ENCODE measurements around the gene SH2D3C.

SH2D3C gene

DNA sequence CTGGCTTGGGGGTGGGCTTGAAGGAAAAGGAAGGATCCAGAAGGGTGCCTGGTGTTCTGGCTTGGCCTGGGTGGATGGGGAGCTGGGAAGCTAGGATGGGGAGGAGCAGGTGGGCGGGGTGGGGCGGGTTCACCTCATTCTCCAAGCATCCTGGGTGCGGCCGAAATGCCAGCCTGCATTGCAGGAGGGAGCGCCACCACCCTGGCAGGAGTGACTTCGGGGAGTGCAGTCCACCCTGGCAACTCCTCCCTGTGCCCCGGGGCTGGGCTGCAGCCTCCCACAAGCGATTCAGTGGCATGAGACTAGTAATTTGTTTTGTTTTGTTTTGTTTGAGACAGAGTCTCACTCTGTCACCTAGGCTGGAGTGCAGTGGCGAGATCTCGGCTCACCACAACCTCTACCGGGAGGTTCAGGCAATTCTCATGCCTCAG is 57.1 kb downstream of the SH2D3C start:
- Histone ChIP-seq H3K9me3 (ENCODE audit: control insufficient read depth, insufficient read depth, low read depth, low read length) (no peaks in the 10 kb centered on the region), H3K4me1 (ENCODE audit: control insufficient read depth, insufficient read depth, low read length) (no peaks in the 10 kb centered on the region), H3K27ac (ENCODE audit: extremely low read depth, low read depth, low read length) (no peak overlapping the region), H3K4me3 (ENCODE audit: low read depth, low read length) (no peak overlapping the region), H3K36me3 (ENCODE audit: control insufficient read depth in 2 of 2, insufficient read depth in 1 of 2, low read length in 2 of 2) (no peaks in the 10 kb centered on the region)
- POLR2A ChIA-PET, result no interaction called here
- CTCF ChIA-PET, result interaction anchor here (1.1 to 1.3 kb wide), 3 partner anchors 12 to 105 kb away, joined by 4 to 7 read pairs (median 4); partner anchors contain the start of gene TOR2A
- TF ChIP-seq ZBTB1 (tag by site-specific recombination; IDR thresholded peaks at IDR 0.05) (no peak), ZNF426 (tag by site-specific recombination; IDR thresholded peaks at IDR 0.05) (no peak), SP7 (tag by site-specific recombination; IDR thresholded peaks at IDR 0.05) (peak; percentile 39; the same call in 1 of the 2 replicates), KLF1 (tag by site-specific recombination; IDR thresholded peaks at IDR 0.05) (peak; percentile 87), ZNF555 (tag by site-specific recombination; conservative IDR thresholded peaks at IDR 0.05) (no peak), ZNF621 (tag by site-specific recombination; IDR thresholded peaks at IDR 0.05) (no peak), ZNF423 (tag by site-specific recombination; IDR thresholded peaks at IDR 0.05) (no peak), ZNF2 (tag by site-specific recombination; IDR thresholded peaks at IDR 0.05) (no peak)
- TF ChIP-seq, protein P1, sequence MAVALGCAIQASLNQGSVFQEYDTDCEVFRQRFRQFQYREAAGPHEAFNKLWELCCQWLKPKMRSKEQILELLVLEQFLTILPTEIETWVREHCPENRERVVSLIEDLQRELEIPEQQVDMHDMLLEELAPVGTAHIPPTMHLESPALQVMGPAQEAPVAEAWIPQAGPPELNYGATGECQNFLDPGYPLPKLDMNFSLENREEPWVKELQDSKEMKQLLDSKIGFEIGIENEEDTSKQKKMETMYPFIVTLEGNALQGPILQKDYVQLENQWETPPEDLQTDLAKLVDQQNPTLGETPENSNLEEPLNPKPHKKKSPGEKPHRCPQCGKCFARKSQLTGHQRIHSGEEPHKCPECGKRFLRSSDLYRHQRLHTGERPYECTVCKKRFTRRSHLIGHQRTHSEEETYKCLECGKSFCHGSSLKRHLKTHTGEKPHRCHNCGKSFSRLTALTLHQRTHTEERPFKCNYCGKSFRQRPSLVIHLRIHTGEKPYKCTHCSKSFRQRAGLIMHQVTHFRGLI (tag by site-specific recombination; IDR thresholded peaks at IDR 0.05), result no peak

DNA sequence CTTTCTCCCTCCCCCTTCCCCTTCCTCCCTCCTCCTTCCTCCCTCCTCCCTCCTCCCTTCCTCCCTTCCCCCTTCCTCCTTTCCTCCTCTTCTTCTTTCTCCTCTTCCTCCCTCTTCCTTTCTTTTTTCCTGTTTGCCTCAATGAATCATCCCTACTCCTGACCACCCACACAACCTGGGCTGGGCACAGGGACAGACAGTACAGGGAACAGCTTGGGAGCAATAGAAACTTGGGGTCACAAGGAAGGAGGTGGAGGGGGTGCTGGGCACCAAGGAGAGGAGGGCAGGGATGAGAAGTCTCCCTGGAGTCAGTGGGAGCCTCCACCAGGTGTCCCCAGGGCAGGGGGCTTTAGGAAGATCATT is 57.6 kb downstream of the SH2D3C start:
- ChIA-PET CTCF (interaction anchor here (0.6 kb wide), 1 partner anchor 131 kb away, joined by 3 read pairs; no protein-coding TSS in a partner anchor), POLR2A (no interaction called here)
- Histone ChIP-seq H3K9me3 (ENCODE audit: control insufficient read depth, insufficient read depth, low read depth, low read length) (no peaks in the 10 kb centered on the region), H3K36me3 (ENCODE audit: control insufficient read depth in 2 of 2, insufficient read depth in 1 of 2, low read length in 2 of 2) (no peaks in the 10 kb centered on the region), H3K4me3 (ENCODE audit: low read depth, low read length) (no peak overlapping the region), H3K27ac (ENCODE audit: extremely low read depth, low read depth, low read length) (no peak overlapping the region), H3K4me1 (ENCODE audit: control insufficient read depth, insufficient read depth, low read length) (no peaks in the 10 kb centered on the region)
- TF ChIP-seq, protein P2, sequence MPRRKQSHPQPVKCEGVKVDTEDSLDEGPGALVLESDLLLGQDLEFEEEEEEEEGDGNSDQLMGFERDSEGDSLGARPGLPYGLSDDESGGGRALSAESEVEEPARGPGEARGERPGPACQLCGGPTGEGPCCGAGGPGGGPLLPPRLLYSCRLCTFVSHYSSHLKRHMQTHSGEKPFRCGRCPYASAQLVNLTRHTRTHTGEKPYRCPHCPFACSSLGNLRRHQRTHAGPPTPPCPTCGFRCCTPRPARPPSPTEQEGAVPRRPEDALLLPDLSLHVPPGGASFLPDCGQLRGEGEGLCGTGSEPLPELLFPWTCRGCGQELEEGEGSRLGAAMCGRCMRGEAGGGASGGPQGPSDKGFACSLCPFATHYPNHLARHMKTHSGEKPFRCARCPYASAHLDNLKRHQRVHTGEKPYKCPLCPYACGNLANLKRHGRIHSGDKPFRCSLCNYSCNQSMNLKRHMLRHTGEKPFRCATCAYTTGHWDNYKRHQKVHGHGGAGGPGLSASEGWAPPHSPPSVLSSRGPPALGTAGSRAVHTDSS (tag by site-specific recombination; IDR thresholded peaks at IDR 0.05), result peak; percentile 56; the same call in 1 of the 2 replicates
- TF ChIP-seq ZFHX2 (tag by site-specific recombination; conservative IDR thresholded peaks at IDR 0.05) (peak; percentile 37; the same call in 1 of the 2 replicates), MZF1 (tag by site-specific recombination; IDR thresholded peaks at IDR 0.05; ENCODE audit: borderline replicate concordance) (no peak), EGR2 (tag by site-specific recombination; IDR thresholded peaks at IDR 0.05; ENCODE audit: low read depth) (peak; percentile 38; the same call in 1 of the 2 replicates), YY2 (tag by site-specific recombination; IDR thresholded peaks at IDR 0.05) (no peak)

DNA sequence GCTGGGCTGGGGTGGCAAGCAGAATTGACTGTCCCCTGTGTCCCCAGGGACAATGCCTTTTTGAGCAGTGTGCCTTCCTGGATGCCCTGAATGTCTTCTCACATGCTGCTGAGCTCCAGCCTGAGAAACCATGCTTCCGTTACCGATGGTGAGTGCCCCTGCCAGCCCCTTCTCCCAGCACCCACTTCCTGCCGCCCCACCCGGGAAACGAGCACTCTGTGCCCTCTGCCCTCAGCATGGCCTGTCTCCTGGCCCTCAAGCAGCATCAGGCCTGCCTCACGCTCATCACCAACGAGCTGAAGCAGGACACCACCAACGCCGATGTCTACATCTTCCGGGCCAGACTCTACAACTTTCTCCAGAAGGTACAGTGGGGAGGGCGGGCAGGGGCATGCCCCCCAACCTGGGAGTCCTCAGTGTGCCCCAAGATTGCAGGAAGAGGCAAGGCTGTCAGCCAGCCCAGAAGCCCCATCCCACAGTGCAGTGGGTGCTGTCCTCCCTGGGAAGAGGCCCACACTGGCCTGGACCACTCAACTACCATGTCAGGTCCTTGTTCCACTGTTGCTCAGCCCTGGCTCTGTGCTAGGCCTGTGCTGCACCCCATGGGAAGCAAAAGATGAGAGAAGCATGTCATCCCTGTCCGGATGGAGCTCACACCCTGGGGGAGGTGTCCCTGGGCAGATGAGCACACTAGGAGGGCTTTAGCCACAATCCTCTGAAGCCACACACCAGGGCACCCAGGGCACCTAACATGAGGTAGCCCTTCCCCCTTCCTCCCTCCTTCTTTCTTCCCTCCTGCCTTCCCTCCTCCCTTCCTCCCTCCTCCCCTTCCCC is 58.2 kb downstream of the SH2D3C start:
- TF ChIP-seq ZIC2 (tag by site-specific recombination; IDR thresholded peaks at IDR 0.05), result 0 out of 2 replicates have a peak, but pooled peaks have one; percentile 8
- TF ChIP-seq ZSCAN30 (tag by site-specific recombination; IDR thresholded peaks at IDR 0.05), result no peak
- TF ChIP-seq GLIS1 (tag by site-specific recombination; IDR thresholded peaks at IDR 0.05), result peak; percentile 88
- TF ChIP-seq ZNF530 (tag by site-specific recombination; IDR thresholded peaks at IDR 0.05; ENCODE audit: low read depth), result no peak
- H3K4me1 ChIP-seq (ENCODE audit: control insufficient read depth, insufficient read depth, low read length), result no peaks in the 10 kb centered on the region
- no peak overlapping the region for H3K4me3 ChIP-seq (ENCODE audit: low read depth, low read length)
- no peak overlapping the region for H3K27ac ChIP-seq (ENCODE audit: extremely low read depth, low read depth, low read length)
- ChIA-PET POLR2A (no interaction called here), CTCF (interaction anchor here (0.6 kb wide), 1 partner anchor 130 kb away, joined by 3 read pairs; no protein-coding TSS in a partner anchor)
- H3K9me3 ChIP-seq (ENCODE audit: control insufficient read depth, insufficient read depth, low read depth, low read length), result no peaks in the 10 kb centered on the region
- H3K36me3 ChIP-seq (ENCODE audit: control insufficient read depth in 2 of 2, insufficient read depth in 1 of 2, low read length in 2 of 2), result no peaks in the 10 kb centered on the region

Data from HEK293 (cell line).